Peyer's patch (tissue), 4 donors: ENCODE results near the gene ZNF579. TPM values are rescaled to one million over a fixed set of nuclear protein-coding genes. Genes with fewer than 3 reads are reported as not detected.

Experiments
- DNase-seq, 3 donors: peaks; one replicate each; pipeline ENCODE4 v3.0.0-alpha.2; 2017 to 2019
- H3K27ac ChIP-seq, 4 donors: fragments of 200-600 bp; sonication (generic); one replicate each; pipeline ENCODE4 v1.5.1; 2016 to 2019
- H3K27me3 ChIP-seq, 2 donors: fragments of 200-600 bp; sonication (generic); one replicate each; pipeline ENCODE4 v1.5.1; 2019
- H3K36me3 ChIP-seq, 3 donors: fragments of 200-600 bp; sonication (generic); one replicate each; pipeline ENCODE4 v1.5.1; 2016 to 2019
- H3K4me1 ChIP-seq, 4 donors: fragments of 200-600 bp; sonication (generic); one replicate each; pipeline ENCODE4 v1.5.1; 2016 to 2019
- H3K4me3 ChIP-seq, 4 donors: fragments of 200-600 bp; sonication (generic); 1 replicate in 3 of 4; 2 replicates in 1 of 4; pipeline ENCODE4 v1.5.1; 2016 to 2019; ENCODE audit warnings: mild to moderate bottlenecking in 1 of 4
- H3K9me3 ChIP-seq, 4 donors: fragments of 200-600 bp; sonication (generic); one replicate each; pipeline ENCODE4 v1.5.1; 2016 to 2019; ENCODE audit warnings: mild to moderate bottlenecking in 1 of 4
- POLR2A ChIP-seq, 2 donors: fragments of 450-650 bp; IDR thresholded peaks; one replicate each; pipeline ENCODE4 v1.5.1; 2017; ENCODE audit warnings: antibody characterized with exemption in 2 of 2, mild to moderate bottlenecking in 2 of 2, moderate library complexity in 2 of 2
- total RNA-seq, 4 donors: library from RNA; depleted of rRNA; stranded (reverse); fragments of >200 nt; gene quantifications; one replicate each; pipeline ENCODE4 v1.1.0, GENCODE V29; 2016
- TF ChIP-seq, protein P1 (sequence below), 6 experiments: fragments of 450-650 bp in 4 of 6; fragments of 200-600 bp in 2 of 6; sonication (generic) in 1 of 6; IDR thresholded peaks; one replicate each; pipeline ENCODE4 v1.5.1; 2017 to 2019; ENCODE audit warnings: antibody characterized with exemption in 6 of 6, mild to moderate bottlenecking in 3 of 6, moderate library complexity in 1 of 6

ZNF579 gene
- total RNA-seq, 4 donors from 2014 or later, result 1.7 to 6.1 (median 3.1) TPM; not detected in 1

DNA sequence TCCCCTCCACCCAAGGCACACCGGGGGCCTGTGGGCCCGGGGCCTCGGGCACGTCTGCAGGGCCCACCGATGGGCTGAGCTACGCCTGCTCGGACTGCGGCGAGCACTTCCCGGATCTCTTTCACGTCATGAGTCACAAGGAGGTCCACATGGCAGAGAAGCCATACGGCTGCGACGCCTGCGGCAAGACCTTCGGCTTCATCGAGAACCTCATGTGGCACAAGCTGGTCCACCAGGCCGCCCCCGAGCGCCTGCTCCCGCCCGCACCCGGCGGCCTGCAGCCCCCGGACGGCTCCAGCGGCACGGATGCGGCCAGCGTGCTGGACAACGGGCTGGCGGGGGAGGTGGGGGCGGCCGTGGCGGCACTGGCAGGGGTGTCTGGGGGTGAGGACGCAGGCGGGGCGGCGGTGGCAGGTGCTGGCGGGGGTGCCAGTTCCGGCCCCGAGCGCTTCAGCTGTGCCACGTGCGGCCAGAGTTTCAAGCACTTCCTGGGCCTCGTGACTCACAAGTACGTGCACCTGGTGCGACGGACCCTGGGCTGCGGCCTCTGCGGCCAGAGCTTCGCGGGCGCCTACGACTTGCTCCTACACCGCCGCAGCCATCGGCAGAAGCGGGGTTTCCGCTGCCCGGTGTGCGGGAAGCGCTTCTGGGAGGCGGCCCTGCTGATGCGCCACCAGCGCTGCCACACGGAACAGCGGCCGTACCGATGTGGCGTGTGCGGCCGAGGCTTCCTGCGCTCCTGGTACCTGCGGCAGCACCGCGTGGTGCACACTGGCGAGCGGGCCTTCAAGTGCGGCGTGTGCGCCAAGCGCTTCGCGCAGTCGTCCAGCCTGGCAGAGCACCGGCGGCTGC lies 35.1 kb upstream of the ZNF579 start:
- Histone ChIP-seq H3K27me3 (no peaks in the 10 kb centered on the region), H3K27ac (no peak overlapping the region), H3K4me1 (peaks cover 0 to 7% (median 0%) of the 10 kb centered on the region in 4 donors), H3K36me3 (peaks cover 0 to 37% (median 0%) of the 10 kb centered on the region in 3 donors), H3K9me3 (no peaks in the 10 kb centered on the region), H3K4me3 (no peak overlapping the region)
- DNase-seq, result no peak
- TF ChIP-seq POLR2A (IDR thresholded peaks at IDR 0.05), result no peak
- TF ChIP-seq, protein P1, sequence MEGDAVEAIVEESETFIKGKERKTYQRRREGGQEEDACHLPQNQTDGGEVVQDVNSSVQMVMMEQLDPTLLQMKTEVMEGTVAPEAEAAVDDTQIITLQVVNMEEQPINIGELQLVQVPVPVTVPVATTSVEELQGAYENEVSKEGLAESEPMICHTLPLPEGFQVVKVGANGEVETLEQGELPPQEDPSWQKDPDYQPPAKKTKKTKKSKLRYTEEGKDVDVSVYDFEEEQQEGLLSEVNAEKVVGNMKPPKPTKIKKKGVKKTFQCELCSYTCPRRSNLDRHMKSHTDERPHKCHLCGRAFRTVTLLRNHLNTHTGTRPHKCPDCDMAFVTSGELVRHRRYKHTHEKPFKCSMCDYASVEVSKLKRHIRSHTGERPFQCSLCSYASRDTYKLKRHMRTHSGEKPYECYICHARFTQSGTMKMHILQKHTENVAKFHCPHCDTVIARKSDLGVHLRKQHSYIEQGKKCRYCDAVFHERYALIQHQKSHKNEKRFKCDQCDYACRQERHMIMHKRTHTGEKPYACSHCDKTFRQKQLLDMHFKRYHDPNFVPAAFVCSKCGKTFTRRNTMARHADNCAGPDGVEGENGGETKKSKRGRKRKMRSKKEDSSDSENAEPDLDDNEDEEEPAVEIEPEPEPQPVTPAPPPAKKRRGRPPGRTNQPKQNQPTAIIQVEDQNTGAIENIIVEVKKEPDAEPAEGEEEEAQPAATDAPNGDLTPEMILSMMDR (IDR thresholded peaks at IDR 0.05), result no peak

DNA sequence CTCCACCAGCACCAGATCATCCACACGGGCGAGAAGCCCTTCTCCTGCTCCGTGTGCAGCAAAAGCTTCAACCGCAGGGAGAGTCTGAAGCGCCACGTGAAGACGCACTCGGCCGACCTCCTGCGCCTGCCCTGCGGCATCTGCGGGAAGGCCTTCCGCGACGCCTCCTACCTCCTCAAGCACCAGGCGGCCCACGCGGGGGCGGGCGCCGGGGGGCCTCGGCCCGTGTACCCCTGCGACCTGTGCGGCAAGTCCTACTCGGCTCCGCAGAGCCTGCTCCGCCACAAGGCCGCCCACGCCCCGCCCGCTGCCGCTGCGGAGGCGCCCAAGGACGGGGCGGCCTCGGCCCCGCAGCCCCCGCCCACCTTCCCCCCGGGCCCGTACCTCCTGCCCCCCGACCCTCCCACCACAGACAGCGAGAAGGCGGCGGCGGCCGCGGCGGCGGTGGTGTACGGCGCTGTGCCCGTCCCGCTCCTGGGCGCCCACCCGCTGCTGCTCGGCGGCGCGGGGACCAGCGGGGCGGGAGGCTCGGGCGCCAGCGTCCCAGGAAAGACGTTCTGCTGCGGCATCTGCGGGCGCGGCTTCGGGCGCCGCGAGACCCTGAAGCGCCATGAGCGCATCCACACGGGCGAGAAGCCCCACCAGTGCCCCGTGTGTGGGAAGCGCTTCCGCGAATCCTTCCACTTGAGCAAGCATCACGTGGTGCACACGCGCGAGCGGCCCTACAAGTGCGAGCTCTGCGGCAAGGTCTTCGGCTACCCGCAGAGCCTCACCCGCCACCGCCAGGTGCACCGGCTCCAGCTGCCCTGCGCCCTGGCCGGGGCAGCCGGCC lies 34.3 kb upstream of the ZNF579 start:
- Histone ChIP-seq H3K27ac (no peak overlapping the region), H3K27me3 (no peaks in the 10 kb centered on the region), H3K36me3 (peaks cover 0 to 44% (median 0%) of the 10 kb centered on the region in 3 donors), H3K4me1 (peaks cover 0 to 7% (median 0%) of the 10 kb centered on the region in 4 donors), H3K9me3 (no peaks in the 10 kb centered on the region), H3K4me3 (no peak overlapping the region)
- no peak for TF ChIP-seq POLR2A (IDR thresholded peaks at IDR 0.05)
- TF ChIP-seq, protein P1 (IDR thresholded peaks at IDR 0.05), result no peak
- DNase-seq, result no peak

DNA sequence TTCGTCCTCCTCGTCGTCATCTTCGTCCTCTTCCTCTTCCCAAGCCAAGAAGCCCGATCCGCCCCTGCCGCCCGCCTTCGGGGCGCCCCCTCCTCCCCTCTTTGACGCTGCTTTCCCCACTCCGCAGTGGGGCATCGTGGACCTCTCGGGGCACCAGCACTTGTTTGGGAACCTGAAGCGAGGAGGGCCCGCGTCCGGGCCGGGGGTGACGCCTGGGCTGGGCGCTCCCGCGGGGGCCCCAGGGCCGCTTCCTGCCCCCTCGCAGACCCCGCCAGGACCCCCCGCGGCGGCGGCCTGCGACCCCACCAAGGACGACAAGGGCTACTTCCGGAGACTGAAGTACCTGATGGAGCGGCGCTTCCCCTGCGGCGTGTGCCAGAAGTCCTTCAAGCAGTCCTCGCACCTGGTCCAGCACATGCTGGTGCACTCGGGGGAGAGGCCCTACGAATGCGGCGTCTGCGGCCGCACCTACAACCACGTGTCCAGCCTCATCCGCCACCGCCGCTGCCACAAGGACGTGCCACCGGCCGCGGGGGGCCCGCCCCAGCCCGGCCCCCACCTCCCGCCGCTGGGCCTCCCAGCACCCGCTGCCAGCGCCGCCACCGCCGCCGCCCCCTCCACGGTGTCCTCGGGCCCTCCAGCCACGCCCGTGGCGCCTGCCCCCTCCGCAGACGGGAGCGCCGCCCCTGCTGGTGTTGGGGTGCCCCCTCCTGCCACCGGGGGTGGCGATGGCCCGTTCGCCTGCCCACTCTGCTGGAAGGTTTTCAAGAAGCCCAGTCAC lies 33.5 kb upstream of the ZNF579 start:
- no peak for DNase-seq
- Histone ChIP-seq H3K4me3 (no peak overlapping the region), H3K36me3 (peaks cover 0 to 53% (median 0%) of the 10 kb centered on the region in 3 donors), H3K4me1 (peaks cover 0 to 7% (median 0%) of the 10 kb centered on the region in 4 donors), H3K27me3 (no peaks in the 10 kb centered on the region), H3K9me3 (no peaks in the 10 kb centered on the region), H3K27ac (no peak overlapping the region)
- TF ChIP-seq POLR2A (IDR thresholded peaks at IDR 0.05), result no peak
- TF ChIP-seq, protein P1 (IDR thresholded peaks at IDR 0.05), result no peak

DNA sequence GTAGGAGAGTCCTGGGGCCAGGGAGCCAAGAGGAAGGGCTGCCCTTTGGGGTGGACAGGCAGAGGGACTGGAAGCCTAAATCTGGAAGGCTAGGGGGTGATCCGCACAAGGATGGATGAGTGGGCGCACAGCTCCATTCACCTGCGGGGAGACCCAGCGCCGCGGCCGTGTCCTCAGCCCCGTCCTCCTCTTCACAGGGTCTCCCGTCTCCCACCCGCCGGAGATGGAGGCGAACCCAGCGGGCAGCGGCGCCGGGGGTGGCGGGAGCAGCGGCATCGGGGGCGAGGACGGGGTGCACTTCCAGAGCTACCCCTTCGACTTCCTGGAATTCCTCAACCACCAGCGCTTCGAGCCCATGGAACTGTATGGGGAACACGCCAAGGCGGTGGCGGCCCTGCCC lies 32.7 kb upstream of the ZNF579 start:
- Histone ChIP-seq H3K36me3 (peaks cover 0 to 56% (median 0%) of the 10 kb centered on the region in 3 donors), H3K27ac (no peak overlapping the region), H3K4me3 (no peak overlapping the region), H3K27me3 (no peaks in the 10 kb centered on the region), H3K9me3 (no peaks in the 10 kb centered on the region), H3K4me1 (peaks cover 0 to 7% (median 0%) of the 10 kb centered on the region in 4 donors)
- no peak for TF ChIP-seq POLR2A (IDR thresholded peaks at IDR 0.05)
- TF ChIP-seq, protein P1 (IDR thresholded peaks at IDR 0.05), result no peak
- DNase-seq, result no peak

DNA sequence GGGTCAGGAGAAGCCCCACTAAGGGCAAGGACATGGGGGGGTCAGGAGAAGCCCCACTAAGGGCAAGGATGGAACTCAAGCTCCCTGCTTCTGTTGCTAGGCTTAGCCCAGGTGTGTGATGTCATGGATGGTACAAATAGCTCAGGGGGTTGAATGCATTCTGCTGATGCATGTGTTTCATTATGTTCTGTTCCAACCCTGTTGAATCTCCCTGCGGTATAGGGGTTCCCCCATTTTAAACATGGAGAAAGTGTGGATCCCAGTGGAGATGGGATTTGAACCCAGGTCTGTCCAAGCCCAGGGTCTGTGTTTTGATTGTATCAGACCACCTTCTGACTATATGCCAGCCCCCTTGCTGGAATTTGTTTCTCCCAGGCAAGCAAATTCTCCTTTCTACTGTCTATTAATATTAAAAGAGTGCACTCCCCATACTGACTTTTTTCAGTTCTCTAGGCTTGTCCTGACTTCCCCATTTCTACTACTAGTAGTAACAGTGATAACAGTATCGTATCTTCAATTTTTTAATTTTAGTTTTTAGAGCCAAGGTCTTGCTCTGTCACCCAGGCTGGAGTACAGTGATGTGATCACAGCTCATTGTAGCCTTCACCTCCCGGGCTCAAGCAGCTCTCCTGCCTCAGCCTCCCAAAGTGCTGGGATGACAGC lies 31.5 kb upstream of the ZNF579 start:
- no peak overlapping the region for H3K4me3 ChIP-seq
- no peaks in the 10 kb centered on the region for H3K27me3 ChIP-seq
- H3K9me3 ChIP-seq, result no peaks in the 10 kb centered on the region
- no peak overlapping the region for H3K27ac ChIP-seq
- TF ChIP-seq, protein P1 (IDR thresholded peaks at IDR 0.05), result no peak
- TF ChIP-seq POLR2A (IDR thresholded peaks at IDR 0.05), result no peak
- DNase-seq, result no peak
- H3K36me3 ChIP-seq, result peaks cover 0 to 54% (median 0%) of the 10 kb centered on the region in 3 donors
- H3K4me1 ChIP-seq, result peaks cover 0 to 7% (median 0%) of the 10 kb centered on the region in 4 donors
